HCT116 (cell line): ENCODE results near the gene LPCAT2.

Source experiments
- CBX3 ChIP-seq: IDR thresholded peaks from 2 replicates; pipeline ENCODE4 v1.6.1; 2012; ENCODE audit warnings: low read depth
- EZH2phosphoT487 ChIP-seq: fragments of 200-600 bp; IDR thresholded peaks from 2 replicates; pipeline ENCODE4 v1.6.1; 2018; ENCODE audit warnings: antibody characterized with exemption, borderline replicate concordance
- FOSL1 ChIP-seq: IDR thresholded peaks from 2 replicates; pipeline ENCODE4 v1.6.1; 2012; ENCODE audit warnings: low read depth
- RAD21 ChIP-seq: IDR thresholded peaks from 2 replicates; pipeline ENCODE4 v1.6.1; 2012; ENCODE audit warnings: low read depth, mild to moderate bottlenecking
- TF ChIP-seq, protein P1 (sequence below), 3 experiments: fragments of 200-600 bp in 1 of 3; sonication (generic) in 1 of 3; IDR thresholded peaks in 2 of 3; conservative IDR thresholded peaks in 1 of 3; 2 replicates each; pipeline ENCODE4 v1.5.1; 2012 to 2017; ENCODE audit warnings: low read depth in 2 of 3, low read length in 2 of 3, antibody characterized with exemption in 1 of 3, borderline replicate concordance in 1 of 3, control low read depth in 1 of 3, mild to moderate bottlenecking in 1 of 3, mixed read lengths in 1 of 3, mixed run types in 1 of 3, moderate library complexity in 1 of 3; ENCODE audit not compliant: insufficient read depth in 1 of 3
- TF ChIP-seq, protein P2 (sequence below): IDR thresholded peaks from 2 replicates; pipeline ENCODE4 v1.6.1; 2012; ENCODE audit warnings: low read depth

DNA sequence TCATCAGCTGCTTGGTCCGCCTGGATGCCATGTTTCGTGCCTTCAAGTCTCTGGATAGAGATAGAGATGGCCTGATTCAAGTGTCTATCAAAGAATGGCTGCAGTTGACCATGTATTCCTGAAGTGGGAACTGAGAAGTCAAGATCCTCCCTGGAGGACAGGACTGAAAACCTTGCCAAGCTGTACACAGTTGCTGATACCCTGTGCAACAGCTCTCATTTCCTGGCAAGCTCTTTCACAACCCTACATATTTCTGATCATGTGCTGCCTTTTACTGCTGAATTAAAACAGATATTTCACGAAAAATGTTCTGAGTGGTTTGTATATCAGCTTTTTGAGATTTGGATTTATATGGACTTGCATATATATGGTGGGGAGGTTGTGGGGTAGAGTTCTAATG, 58.5 kb downstream of the LPCAT2 start:
- TF ChIP-seq, protein P1, sequence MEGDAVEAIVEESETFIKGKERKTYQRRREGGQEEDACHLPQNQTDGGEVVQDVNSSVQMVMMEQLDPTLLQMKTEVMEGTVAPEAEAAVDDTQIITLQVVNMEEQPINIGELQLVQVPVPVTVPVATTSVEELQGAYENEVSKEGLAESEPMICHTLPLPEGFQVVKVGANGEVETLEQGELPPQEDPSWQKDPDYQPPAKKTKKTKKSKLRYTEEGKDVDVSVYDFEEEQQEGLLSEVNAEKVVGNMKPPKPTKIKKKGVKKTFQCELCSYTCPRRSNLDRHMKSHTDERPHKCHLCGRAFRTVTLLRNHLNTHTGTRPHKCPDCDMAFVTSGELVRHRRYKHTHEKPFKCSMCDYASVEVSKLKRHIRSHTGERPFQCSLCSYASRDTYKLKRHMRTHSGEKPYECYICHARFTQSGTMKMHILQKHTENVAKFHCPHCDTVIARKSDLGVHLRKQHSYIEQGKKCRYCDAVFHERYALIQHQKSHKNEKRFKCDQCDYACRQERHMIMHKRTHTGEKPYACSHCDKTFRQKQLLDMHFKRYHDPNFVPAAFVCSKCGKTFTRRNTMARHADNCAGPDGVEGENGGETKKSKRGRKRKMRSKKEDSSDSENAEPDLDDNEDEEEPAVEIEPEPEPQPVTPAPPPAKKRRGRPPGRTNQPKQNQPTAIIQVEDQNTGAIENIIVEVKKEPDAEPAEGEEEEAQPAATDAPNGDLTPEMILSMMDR (IDR thresholded peaks at IDR 0.05 in 2 of 3, conservative IDR thresholded peaks at IDR 0.05 in 1 of 3; ENCODE audit: borderline replicate concordance in 1 of 3, insufficient read depth in 1 of 3, low read depth in 2 of 3, low read length in 2 of 3), result no peak
- TF ChIP-seq FOSL1 (no peak), CBX3 (no peak), EZH2phosphoT487 (no peak), RAD21 (no peak)
- TF ChIP-seq, protein P2, sequence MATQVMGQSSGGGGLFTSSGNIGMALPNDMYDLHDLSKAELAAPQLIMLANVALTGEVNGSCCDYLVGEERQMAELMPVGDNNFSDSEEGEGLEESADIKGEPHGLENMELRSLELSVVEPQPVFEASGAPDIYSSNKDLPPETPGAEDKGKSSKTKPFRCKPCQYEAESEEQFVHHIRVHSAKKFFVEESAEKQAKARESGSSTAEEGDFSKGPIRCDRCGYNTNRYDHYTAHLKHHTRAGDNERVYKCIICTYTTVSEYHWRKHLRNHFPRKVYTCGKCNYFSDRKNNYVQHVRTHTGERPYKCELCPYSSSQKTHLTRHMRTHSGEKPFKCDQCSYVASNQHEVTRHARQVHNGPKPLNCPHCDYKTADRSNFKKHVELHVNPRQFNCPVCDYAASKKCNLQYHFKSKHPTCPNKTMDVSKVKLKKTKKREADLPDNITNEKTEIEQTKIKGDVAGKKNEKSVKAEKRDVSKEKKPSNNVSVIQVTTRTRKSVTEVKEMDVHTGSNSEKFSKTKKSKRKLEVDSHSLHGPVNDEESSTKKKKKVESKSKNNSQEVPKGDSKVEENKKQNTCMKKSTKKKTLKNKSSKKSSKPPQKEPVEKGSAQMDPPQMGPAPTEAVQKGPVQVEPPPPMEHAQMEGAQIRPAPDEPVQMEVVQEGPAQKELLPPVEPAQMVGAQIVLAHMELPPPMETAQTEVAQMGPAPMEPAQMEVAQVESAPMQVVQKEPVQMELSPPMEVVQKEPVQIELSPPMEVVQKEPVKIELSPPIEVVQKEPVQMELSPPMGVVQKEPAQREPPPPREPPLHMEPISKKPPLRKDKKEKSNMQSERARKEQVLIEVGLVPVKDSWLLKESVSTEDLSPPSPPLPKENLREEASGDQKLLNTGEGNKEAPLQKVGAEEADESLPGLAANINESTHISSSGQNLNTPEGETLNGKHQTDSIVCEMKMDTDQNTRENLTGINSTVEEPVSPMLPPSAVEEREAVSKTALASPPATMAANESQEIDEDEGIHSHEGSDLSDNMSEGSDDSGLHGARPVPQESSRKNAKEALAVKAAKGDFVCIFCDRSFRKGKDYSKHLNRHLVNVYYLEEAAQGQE, result no peak
